H9 (cell line): ENCODE data around the gene FFAR1. TPM values are rescaled to one million over a fixed set of nuclear protein-coding genes. Genes with fewer than 3 reads are reported as not detected.

Source experiments
- DNase-seq: peaks from one replicate; pipeline ENCODE4 v3.0.0-alpha.2; 2017
- H2AFZ ChIP-seq: one replicate; pipeline ENCODE4 v1.6.1; 2013; ENCODE audit warnings: mild to moderate bottlenecking, low read length, control low read depth, moderate library complexity
- H2AK5ac ChIP-seq: 2 replicates; pipeline ENCODE4 v1.6.1; 2013; ENCODE audit warnings: low read length, control low read depth, mixed read lengths; ENCODE audit not compliant: insufficient read length
- H2BK120ac ChIP-seq: one replicate; pipeline ENCODE4 v1.6.1; 2013; ENCODE audit warnings: low read depth, mild to moderate bottlenecking, low read length, control low read depth, inconsistent platforms; ENCODE audit not compliant: poor library complexity, severe bottlenecking
- H2BK12ac ChIP-seq: 2 replicates; pipeline ENCODE4 v1.6.1; 2013; ENCODE audit warnings: low read length, control low read depth, mixed read lengths, low read depth; ENCODE audit not compliant: insufficient read length
- H2BK15ac ChIP-seq: 2 replicates; pipeline ENCODE4 v1.6.1; 2013; ENCODE audit warnings: low read depth, low read length, control low read depth
- H2BK20ac ChIP-seq: one replicate; pipeline ENCODE4 v1.6.1; 2013; ENCODE audit warnings: low read depth, mild to moderate bottlenecking, low read length, control low read depth, inconsistent platforms; ENCODE audit not compliant: poor library complexity, severe bottlenecking
- H2BK5ac ChIP-seq: 2 replicates; pipeline ENCODE4 v1.6.1; 2013; ENCODE audit warnings: low read length, control low read depth, mixed read lengths; ENCODE audit not compliant: insufficient read length
- H3K14ac ChIP-seq: 2 replicates; pipeline ENCODE4 v1.6.1; 2013; ENCODE audit warnings: low read length, control low read depth; ENCODE audit not compliant: insufficient read depth
- H3K18ac ChIP-seq: 2 replicates; pipeline ENCODE4 v1.6.1; 2013; ENCODE audit warnings: low read depth, mild to moderate bottlenecking, mixed read lengths, low read length, control low read depth; ENCODE audit not compliant: insufficient read length
- H3K23ac ChIP-seq: 2 replicates; pipeline ENCODE4 v1.6.1; 2013; ENCODE audit warnings: low read length, control low read depth, mixed read lengths, low read depth; ENCODE audit not compliant: insufficient read length
- H3K23me2 ChIP-seq: 2 replicates; pipeline ENCODE4 v1.6.1; 2013; ENCODE audit warnings: low read depth, mild to moderate bottlenecking, mixed read lengths, low read length, control low read depth; ENCODE audit not compliant: insufficient read length, poor library complexity, severe bottlenecking
- H3K27ac ChIP-seq: 2 replicates; pipeline ENCODE4 v1.5.1; 2013; ENCODE audit warnings: low read length, control low read depth, mixed read lengths, low read depth; ENCODE audit not compliant: insufficient read length
- H3K27me3 ChIP-seq: 2 replicates; pipeline ENCODE4 v1.6.1; 2013; ENCODE audit warnings: low read length, control low read depth, inconsistent platforms; ENCODE audit not compliant: insufficient read depth
- H3K4ac ChIP-seq: 2 replicates; pipeline ENCODE4 v1.6.1; 2013; ENCODE audit warnings: low read depth, mild to moderate bottlenecking, control low read depth, inconsistent platforms, low read length, moderate library complexity
- H3K4me1 ChIP-seq: 2 replicates; pipeline ENCODE4 v1.6.1; 2013; ENCODE audit warnings: low read length, control low read depth, inconsistent platforms; ENCODE audit not compliant: insufficient read depth
- H3K4me2 ChIP-seq: 2 replicates; pipeline ENCODE4 v1.6.1; 2013; ENCODE audit warnings: low read length, control low read depth, mixed read lengths; ENCODE audit not compliant: insufficient read length, insufficient read depth
- H3K56ac ChIP-seq: 2 replicates; pipeline ENCODE4 v1.6.1; 2013; ENCODE audit warnings: low read depth, mild to moderate bottlenecking, mixed read lengths, low read length, control low read depth; ENCODE audit not compliant: insufficient read length
- H3K79me1 ChIP-seq: 2 replicates; pipeline ENCODE4 v1.6.1; 2013; ENCODE audit warnings: low read depth, mild to moderate bottlenecking, moderate library complexity, low read length, control low read depth, inconsistent platforms; ENCODE audit not compliant: insufficient read depth, poor library complexity, severe bottlenecking
- H3K79me2 ChIP-seq: 2 replicates; pipeline ENCODE4 v1.6.1; 2013; ENCODE audit warnings: low read length, control low read depth, inconsistent platforms; ENCODE audit not compliant: insufficient read depth
- H3K9ac ChIP-seq: 2 replicates; pipeline ENCODE4 v1.6.1; 2013; ENCODE audit warnings: low read length, control low read depth, mixed read lengths; ENCODE audit not compliant: insufficient read length; ENCODE audit errors: extremely low read depth
- H3K9me3 ChIP-seq: one replicate; pipeline ENCODE4 v1.6.1; 2013; ENCODE audit warnings: low read depth, low read length, inconsistent platforms; ENCODE audit not compliant: control insufficient read depth
- H3T11ph ChIP-seq: one replicate; pipeline ENCODE4 v1.6.1; 2013; ENCODE audit warnings: mild to moderate bottlenecking, low read length, control low read depth, inconsistent platforms
- H4K20me1 ChIP-seq: one replicate; pipeline ENCODE4 v1.6.1; 2013; ENCODE audit not compliant: control insufficient read depth, insufficient read length, insufficient read depth
- H4K5ac ChIP-seq: 2 replicates; pipeline ENCODE4 v1.6.1; 2013; ENCODE audit warnings: low read depth, mild to moderate bottlenecking, mixed read lengths, low read length, control low read depth; ENCODE audit not compliant: insufficient read length
- H4K8ac ChIP-seq: replicated peaks from 2 replicates; pipeline ENCODE4 v1.6.1; 2013; ENCODE audit warnings: low read length, control low read depth, mixed read lengths, low read depth; ENCODE audit not compliant: insufficient read length
- H4K91ac ChIP-seq: 2 replicates; pipeline ENCODE4 v1.6.1; 2013; ENCODE audit warnings: low read depth, mild to moderate bottlenecking, moderate library complexity, mixed read lengths, low read length, control low read depth; ENCODE audit not compliant: insufficient read length
- H3K27ac Mint-ChIP-seq, 3 experiments: 2 replicates in 2 of 3; 3 replicates in 1 of 3; pipeline ENCODE4 v1.8.0; 2020 to 2021; ENCODE audit warnings: mixed read lengths in 3 of 3, mild to moderate bottlenecking in 1 of 3, moderate library complexity in 1 of 3
- H3K27me3 Mint-ChIP-seq: 2 replicates; pipeline ENCODE4 v1.8.0; 2021; ENCODE audit warnings: low read depth, mild to moderate bottlenecking, moderate library complexity, mixed read lengths
- H3K36me3 Mint-ChIP-seq, 3 experiments: 2 replicates in 2 of 3; 3 replicates in 1 of 3; pipeline ENCODE4 v1.8.0; 2020 to 2021; ENCODE audit warnings: low read depth in 3 of 3, mixed read lengths in 3 of 3; ENCODE audit not compliant: insufficient read depth in 1 of 3
- H3K4me1 Mint-ChIP-seq, 2 experiments: 2 replicates each; pipeline ENCODE4 v1.8.0; 2020; ENCODE audit warnings: mixed read lengths in 2 of 2
- H3K4me3 Mint-ChIP-seq, 2 experiments: 2 replicates in 1 of 2; 3 replicates in 1 of 2; pipeline ENCODE4 v1.8.0; 2020 to 2021; ENCODE audit warnings: mild to moderate bottlenecking in 2 of 2, mixed read lengths in 2 of 2, moderate library complexity in 1 of 2
- H3K9me3 Mint-ChIP-seq, 2 experiments: 2 replicates in 1 of 2; 3 replicates in 1 of 2; pipeline ENCODE4 v1.8.0; 2020; ENCODE audit warnings: mild to moderate bottlenecking in 2 of 2, mixed read lengths in 2 of 2, moderate library complexity in 1 of 2
- WGBS: extraction: QIAGEN DNeasy Blood & Tissue Kit; methylation state at CpG from one replicate; pipeline ENCODE4 v1.1.7; 2013; ENCODE audit warnings: missing lambda C conversion rate, low lambda C conversion rate, mixed read lengths; ENCODE audit not compliant: insufficient read length; ENCODE audit errors: extremely low coverage; 5-methylcytosine and 5-hydroxymethylcytosine counted together
- total RNA-seq: library from RNA; stranded (reverse); gene quantifications from 2 replicates; pipeline ENCODE4 v1.2.1, GENCODE V29; 2021
- TF ChIP-seq, protein P1 (sequence below): fragments of 200-600 bp; sonication (generic); conservative IDR thresholded peaks from 3 replicates; pipeline ENCODE4 v1.8.0; 2021; ENCODE audit warnings: antibody characterized with exemption, mild to moderate bottlenecking

Gene FFAR1
- total RNA-seq, 1 experiment from 2014 or later = not detected

DNA sequence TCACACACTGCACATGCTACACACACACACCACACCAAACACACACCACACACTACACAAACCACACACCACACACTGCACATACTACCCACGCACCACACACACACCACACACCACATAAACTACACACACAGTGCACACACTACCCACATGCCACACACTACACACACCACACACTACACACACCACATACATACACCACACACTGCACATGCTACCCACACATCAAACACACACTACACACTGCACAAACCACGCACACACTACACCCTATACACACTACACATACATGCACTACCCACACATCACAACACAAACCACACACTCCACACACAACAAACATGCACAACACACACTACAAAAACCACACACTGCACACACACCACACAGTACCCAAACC lies 49.8 kb upstream of the FFAR1 start:
- Histone ChIP-seq H2BK12ac (no peak overlapping the region), H3K27ac (no peak overlapping the region), H3K4me1 (no peaks in the 10 kb centered on the region), H2BK15ac (no peak overlapping the region), H3K9me3 (no peaks in the 10 kb centered on the region), H3K18ac (no peak overlapping the region), H3K4me2 (no peak overlapping the region), H4K8ac (no peak overlapping the region), H3K9ac (no peak overlapping the region), H2BK120ac (no peak overlapping the region), H3T11ph (no peak overlapping the region), H3K4ac (no peak overlapping the region), H2BK20ac (no peak overlapping the region), H4K91ac (no peak overlapping the region), H4K5ac (no peak overlapping the region), H2BK5ac (no peak overlapping the region), H3K14ac (no peak overlapping the region), H2AK5ac (no peak overlapping the region), H2AFZ (no peak overlapping the region), H3K56ac (no peak overlapping the region), H3K27me3 (no peaks in the 10 kb centered on the region), H4K20me1 (no peaks in the 10 kb centered on the region), H3K23me2 (no peaks in the 10 kb centered on the region), H3K79me2 (no peaks in the 10 kb centered on the region), H3K79me1 (no peaks in the 10 kb centered on the region), H3K23ac (no peak overlapping the region)
- Mint-ChIP-seq H3K27me3 (peaks cover 1% of the 10 kb centered on the region), H3K4me1 (peaks cover 8 to 10% of the 10 kb centered on the region in 2 experiments), H3K4me3 (no peak overlapping the region), H3K36me3 (no peaks in the 10 kb centered on the region), H3K9me3 (no peaks in the 10 kb centered on the region), H3K27ac (no peak overlapping the region)
- 100% methylated on average over 2 of the region's 2 CpGs for WGBS
- TF ChIP-seq, protein P1, sequence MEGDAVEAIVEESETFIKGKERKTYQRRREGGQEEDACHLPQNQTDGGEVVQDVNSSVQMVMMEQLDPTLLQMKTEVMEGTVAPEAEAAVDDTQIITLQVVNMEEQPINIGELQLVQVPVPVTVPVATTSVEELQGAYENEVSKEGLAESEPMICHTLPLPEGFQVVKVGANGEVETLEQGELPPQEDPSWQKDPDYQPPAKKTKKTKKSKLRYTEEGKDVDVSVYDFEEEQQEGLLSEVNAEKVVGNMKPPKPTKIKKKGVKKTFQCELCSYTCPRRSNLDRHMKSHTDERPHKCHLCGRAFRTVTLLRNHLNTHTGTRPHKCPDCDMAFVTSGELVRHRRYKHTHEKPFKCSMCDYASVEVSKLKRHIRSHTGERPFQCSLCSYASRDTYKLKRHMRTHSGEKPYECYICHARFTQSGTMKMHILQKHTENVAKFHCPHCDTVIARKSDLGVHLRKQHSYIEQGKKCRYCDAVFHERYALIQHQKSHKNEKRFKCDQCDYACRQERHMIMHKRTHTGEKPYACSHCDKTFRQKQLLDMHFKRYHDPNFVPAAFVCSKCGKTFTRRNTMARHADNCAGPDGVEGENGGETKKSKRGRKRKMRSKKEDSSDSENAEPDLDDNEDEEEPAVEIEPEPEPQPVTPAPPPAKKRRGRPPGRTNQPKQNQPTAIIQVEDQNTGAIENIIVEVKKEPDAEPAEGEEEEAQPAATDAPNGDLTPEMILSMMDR = no peak
- DNase-seq = no peak
